CD1c-positive myeloid dendritic cell (primary cell): ENCODE results near the gene MTAP.
"Not testable (repeated sequence)": the region's sequence is repeated elsewhere in the genome, so short reads cannot be mapped to it uniquely, and the experiment has no call there.

Source experiments
- DNase-seq: peaks from one replicate; pipeline ENCODE4 v3.0.0-alpha.2; 2016; ENCODE audit errors: extremely low spot score

The MTAP gene

DNA sequence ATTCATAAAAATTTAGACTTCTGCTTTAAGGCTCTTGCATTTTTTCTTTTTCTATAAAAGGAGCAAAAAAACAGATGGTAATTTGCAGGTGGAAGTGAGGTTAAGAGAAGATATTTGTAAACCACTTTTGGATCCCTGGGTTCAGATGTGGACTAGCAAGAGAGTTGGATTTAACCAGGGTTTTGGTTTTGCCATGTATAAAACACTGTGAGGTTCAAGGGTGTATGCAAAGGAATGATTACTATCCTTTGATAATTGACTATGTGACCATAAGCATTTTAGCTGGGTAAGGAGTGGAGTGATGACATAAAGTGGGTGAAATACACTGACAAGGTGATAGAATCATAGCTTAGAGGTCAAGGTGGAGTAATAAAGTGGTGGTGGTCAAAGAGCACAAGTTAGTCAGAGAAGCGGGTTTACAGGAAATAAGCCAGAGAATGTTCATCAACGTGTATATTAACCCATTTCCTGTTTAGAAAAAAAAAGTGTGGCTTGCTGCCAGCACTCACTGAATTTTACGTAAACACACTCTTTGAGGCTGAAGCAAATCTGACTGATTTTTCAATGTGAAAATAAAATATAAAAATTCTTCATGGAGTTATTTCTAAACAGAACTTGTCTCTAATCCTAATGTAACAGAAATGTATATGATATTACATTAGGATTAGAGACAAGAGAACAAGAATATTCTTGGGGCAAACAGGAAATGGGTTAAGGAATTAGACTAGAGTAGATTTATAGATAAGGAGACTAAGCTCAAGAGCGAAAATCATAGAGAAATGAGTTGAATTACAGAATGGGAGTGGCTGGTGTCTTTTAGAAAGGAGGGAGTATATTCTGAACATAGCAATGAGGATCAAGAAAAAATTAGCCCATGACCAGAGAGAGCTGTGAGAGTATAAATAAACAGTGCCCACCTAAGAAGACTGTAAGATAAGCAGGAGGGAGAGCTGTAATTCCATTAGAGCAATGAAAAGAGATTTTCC lies 117.2 kb downstream of the MTAP start:
- peak; percentile 35 for DNase-seq

DNA sequence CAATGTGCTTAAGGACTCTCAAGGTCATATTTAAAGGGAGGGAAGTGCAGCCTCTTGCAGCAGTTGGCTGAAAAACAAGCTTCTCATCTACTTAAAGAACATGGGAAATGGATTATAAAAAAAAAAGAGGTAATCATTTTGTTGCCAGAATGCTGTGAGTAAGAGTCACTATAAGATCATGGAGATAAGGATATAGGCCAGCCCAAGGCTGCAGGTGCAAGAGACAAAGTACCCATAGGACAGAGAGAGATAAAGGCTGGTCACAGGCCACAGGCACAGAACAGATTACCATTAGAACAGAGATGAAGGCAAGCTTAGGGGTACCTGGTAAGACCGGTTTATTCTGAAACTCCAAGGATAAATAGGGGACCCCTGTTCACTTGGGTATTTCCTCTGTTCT lies 121.3 kb downstream of the MTAP start:
- no peak for DNase-seq

DNA sequence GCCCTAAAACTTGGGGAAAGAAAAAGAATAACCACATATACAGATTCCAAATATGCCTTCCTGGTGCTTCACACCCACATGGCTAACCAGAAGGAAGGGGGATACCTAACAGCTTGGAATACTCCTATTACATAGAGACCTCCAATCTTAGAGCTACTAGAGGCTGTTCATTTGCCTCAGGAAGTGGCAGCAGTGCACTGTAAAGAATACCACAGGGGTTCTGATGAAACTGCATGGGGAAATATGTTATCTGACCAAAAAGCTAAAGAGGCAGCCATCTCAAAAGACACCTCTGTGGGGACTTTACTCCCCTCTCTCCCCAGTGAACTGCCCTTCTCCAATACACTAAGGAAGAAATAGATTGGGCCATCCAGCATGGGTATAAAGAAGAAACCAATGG lies 125.3 kb downstream of the MTAP start:
- no peak for DNase-seq

DNA sequence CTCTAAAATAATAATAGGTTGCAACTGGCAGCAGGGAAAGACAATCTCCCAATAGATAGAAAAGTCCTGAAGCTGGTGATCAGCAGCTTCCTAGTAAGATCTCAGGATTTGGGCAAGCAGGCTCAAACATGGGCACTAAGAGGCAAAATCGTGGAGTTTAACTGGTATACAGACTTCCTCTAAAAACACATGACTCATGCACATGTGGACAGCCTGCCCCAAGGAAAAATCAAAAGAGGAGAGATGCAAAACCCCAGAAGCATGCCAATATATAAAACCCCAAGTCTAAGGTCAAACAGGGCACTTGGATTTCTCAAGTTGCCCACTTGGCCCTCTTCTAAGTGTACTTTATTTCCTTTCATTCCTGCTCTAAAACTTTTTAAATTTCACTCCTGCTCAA lies 129.0 kb downstream of the MTAP start:
- no peak for DNase-seq

DNA sequence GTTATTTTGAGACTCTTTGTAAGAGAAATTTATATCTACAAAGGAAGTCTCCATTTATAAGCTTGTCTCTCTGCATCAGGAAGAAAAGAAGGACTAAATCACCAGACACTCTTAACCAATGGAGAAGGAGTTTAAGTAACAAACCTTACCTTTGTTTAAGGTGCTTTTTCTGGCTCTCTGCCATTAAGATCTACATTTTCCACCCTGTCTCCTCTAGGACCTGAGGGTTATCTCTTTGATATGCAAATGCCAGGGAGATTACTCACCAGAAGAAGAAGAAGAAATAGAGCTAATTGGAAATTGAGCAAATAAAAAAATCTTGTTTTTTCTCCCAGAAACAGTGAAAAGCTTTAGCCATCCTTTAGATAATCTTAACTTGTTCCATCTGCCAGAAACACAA lies 130.8 kb downstream of the MTAP start:
- no peak for DNase-seq

DNA sequence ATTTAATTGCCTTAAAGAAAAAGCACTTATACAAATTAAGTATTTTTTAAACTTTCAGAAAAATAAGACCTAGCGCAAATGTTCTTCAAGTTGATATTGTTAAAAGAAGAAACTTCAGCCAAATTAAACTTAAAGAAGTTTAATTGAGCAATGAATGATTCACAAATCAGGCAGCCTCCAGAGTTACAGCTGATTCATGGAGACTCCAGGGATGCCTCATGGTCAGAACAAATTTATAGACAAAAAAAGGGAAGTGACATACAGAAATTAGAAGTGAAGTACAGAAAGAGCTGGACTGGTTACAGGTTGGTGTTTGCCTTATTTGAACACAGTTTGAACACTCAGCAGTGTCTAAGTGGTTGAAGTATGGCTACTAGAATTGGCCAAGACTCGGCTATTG lies 131.4 kb downstream of the MTAP start:
- DNase-seq = peak; percentile 9

DNA sequence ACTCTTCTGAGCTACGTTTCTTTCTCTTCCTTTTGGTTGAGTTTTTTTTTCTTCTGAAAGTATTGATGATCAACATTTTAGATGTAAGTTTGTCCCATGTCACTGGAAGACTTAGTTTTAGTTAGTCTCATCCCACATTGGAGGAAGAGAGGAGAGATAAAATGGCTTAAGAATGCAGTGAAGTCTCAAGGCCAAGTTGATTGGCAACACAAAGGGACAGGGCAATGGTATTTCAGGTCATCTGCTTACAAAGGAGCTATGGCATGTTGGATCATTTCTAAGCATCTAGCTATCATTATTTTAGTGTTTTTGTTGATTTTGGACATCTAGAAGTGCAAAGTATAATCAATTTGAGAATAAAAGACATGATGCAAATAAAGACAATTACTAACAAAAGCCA lies 133.2 kb downstream of the MTAP start:
- no peak for DNase-seq

DNA sequence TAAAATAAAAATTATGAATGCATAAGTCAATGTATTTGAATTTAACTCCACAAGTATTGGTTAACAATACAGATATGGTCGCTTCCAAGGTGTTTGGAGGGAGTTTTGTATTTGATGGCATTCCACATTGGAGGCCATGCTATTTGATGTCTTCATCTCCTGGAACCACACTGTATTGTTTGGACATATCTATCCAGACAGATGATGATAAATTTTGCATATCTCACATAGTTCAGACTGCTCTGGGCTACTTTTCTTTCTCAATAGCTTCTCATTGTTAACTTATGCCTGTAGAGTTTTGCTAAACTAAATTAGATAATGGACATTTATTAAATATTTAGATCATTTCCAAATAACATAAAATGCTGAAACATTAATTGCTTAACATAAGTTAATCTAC lies 133.7 kb downstream of the MTAP start:
- DNase-seq = no peak

DNA sequence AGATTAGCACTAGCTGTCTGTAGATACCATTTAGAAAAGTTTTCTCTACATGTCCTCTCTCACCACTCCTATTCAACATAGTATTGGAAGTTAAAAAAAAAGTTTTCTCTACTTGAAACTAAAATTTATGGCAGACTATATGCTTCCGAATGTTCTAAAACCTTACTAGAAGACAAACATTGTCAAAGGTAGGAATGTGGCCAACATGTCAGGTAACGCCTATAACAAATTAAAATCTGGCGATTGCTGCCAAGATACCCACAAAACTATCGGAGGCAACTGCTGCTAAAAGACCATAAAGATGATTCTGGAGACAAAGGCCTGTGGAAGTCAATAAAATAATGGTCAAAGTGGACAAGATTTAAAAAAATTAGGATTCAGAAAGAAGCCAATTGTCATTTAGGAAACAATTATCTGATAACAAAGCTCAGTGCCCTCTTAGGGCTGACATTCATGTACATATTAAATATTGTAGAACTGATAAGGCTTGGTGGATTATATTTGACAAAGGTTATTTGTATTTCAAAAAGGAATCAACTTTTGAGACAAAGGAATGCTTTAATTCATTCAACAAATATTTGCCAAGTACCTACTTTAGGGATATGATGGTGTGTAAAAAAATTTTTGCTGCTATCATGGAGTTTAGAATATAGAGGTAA lies 139.0 kb downstream of the MTAP start:
- DNase-seq = no peak

DNA sequence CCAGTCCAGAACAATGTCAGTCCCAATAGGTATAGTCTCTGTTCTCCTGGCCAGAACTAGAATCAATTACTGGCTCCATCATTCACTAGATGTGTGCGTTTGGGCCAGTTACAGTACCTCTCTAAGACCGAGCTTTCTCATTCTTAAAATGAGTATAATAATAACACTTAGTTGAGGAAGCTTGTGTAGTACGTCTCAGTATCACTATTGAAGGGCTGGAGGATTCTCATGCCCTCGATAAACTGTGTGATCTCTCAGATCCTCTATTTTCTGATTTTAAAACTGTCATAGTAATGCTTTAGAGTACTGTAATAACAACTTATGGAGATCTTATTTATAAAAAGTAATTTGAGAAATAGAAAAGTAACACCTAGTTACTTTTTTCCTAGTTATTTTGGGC lies 141.0 kb downstream of the MTAP start:
- DNase-seq = no peak

DNA sequence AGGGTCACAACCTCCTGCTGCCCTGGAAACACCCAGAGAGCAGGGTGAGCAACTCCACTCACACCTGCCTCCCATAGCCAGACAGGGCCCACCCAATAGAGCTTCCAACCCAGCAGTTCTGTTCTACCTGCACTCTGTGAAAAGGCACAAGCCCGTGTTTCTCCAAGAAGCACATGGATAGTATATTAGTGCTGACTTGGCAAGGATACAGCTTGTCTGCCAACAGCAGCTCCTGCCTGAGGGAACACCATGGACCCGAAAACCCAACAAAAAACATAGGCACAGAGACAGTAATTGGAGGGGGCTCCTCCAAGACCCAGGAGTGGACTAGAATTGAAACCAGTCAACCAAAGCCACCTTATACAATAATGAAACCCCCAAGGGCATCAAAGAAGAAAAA lies 143.2 kb downstream of the MTAP start:
- no peak for DNase-seq

DNA sequence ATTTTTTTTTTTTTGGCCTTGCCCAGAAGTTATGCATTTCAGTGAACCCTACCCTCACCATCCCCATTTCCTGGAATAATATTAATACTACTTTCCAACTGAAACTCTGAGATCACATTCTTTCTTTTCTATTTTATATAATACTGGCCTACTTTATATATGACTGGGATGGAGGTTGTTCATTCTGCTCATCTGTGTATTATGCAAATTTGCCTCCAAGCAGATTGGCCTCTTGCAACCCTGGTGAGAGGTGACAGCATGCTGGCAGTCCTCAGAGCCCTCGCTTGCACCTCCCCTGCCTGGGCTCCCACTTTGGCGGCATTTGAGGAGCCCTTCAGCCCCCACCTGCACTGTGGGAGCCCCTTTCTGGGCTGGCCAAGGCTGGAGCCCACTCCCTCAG lies 156.4 kb downstream of the MTAP start:
- DNase-seq = no peak

DNA sequence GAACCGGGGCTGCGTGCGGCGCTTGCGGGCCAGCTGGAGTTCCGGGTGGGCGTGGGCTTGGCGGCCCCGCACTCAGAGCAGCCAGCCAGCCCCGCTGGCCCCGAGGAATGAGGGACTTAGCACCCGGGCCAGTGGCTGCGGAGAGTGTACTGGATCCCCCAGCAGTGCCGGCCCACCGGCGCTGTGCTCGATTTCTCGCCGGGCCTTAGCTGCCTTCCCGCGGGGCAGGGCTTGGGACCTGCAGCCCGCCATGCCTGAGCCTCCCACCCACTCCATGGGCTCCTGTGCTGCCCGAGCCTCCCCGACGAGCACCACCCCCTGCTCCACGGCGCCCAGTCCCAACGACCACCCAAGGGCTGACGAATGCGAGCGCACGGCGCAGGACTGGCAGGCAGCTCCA lies 156.8 kb downstream of the MTAP start:
- DNase-seq = not testable (repeated sequence)

DNA sequence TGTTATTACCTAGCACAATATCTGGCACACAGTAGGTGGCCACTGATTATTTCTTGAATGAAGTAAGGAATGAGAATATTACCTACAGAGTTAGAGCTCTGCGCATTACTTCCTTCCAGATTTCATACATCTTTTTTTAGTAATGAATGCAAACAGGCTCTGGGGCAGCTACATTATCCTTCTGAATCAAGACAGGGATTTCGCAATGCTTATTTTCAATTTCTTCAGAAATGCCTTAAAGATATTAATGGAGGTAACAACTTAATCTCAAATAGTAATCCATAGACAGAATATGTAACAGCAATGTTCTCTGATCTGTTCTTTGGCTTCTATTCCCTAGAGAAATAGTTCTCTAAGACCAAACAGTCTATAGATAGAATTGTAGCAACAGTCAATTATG lies 159.1 kb downstream of the MTAP start:
- no peak for DNase-seq

DNA sequence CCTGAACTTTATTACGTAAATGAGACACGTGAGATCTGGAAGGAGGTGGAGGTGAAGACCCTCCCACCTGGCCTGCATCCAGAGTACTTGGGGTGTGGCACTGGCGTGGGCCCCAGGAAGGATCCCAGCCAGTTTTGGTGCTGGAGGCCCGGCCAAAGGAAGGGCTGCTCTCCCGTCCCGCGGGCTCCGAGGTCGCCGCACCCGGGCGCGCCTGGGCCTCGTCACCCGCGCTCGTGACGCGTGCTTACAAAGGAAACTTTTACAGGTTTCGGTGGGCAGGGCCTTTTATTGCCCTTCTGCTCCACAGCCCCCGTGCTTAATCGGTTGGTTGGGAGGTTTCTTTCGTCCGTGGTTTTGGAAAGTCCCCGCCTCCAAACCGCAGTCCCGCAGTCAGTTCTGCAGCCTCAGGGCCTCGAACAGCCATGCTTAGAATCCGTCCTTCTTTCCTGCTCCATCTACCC lies 162.5 kb downstream of the MTAP start:
- peak; percentile 60 for DNase-seq

DNA sequence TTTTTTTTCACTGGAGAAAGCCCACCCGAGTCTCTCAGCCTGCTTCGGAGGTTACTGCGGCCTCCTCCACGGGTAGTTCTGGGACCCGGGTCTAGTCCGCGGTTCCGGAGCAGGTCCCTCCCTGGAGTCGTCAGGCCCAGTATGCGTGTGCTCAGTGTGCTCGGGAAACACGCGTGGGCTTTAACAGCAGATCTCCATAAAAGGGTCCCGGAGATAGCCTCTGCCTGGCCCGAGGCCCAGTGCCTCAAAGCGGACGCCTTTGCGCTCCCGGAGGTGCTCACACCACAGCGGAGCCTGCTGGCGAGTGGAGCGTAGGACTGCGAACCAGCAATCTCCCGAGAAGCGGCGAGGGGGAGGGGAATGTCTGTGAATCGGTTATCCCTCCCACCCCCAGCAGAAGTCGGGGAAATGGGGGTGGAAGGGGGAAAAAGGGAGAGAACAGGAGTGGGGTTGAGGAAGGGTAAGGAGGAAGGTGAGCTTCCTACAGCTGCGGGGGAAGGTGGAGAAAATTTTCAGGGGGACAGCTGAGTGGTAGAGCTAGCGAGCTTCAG lies 163.0 kb downstream of the MTAP start:
- DNase-seq = peak; percentile 45

DNA sequence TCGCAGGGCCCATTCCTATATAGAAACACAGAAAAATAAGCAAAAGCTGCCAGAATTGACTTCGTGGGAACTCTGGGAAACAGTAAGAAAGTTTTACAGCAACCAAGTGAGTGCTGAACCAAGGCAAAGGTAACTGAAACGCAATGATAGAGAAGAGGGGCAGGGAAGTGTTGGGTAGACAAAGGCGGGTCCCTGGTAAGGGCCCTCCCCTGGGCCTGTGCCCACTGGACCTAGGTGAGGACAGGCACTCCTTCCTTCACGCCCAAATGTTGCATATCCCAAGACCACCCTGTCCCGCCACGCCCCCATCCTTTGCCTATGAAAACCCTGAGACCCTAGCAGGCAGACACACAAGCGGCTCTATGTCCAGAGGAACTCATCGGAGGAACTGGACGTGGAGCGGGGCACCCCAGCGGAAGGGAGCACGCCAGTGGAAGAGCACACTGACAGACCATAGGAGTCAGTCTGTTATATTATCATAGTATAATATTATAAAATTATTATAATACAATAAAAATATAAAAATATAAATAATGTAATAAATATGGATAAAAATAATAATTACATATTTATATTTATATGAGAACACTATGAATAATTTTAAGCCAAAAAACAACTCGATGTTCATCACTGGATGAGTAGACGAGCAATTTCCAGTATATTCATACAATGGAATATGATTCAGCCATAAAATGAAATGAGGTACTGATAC lies 163.9 kb downstream of the MTAP start:
- DNase-seq = no peak

DNA sequence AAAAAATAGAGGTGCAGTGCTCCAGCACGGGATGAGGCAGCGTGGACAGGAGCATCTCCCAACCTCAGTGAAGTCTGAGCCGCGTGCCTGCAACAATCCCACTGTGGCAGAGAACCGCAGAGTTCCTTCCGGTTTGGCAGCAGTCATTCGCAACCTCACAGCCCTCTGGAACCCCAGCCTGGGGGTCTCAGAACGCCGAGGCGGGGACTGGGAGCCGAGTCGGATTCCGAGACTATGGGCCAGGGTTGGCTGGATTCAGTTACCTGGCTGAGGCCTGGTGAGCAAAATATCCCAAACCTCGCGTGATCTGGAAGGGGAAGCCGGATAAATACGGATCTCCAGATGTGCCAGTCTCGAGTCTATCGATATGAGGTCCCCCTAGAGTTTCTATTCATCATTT lies 164.7 kb downstream of the MTAP start:
- no peak for DNase-seq

DNA sequence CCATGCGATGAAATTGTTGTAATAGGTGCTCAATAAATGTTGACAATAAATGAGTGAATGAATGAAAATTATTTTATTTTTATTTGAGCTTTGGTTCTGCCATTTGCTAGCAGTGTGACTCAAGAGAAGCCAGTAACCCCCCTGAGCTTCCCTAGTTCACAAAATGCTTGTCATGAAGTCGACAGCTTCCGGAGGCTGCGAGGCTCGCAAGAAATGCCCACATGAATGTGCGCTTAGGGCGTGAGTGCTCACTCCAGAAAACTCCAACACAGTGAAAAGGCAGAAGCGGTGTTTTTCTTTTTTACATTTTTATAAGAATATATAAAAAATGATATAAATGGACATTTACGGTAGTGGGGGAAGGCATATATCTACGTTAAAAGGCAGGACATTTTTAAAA lies 165.3 kb downstream of the MTAP start:
- no peak for DNase-seq

DNA sequence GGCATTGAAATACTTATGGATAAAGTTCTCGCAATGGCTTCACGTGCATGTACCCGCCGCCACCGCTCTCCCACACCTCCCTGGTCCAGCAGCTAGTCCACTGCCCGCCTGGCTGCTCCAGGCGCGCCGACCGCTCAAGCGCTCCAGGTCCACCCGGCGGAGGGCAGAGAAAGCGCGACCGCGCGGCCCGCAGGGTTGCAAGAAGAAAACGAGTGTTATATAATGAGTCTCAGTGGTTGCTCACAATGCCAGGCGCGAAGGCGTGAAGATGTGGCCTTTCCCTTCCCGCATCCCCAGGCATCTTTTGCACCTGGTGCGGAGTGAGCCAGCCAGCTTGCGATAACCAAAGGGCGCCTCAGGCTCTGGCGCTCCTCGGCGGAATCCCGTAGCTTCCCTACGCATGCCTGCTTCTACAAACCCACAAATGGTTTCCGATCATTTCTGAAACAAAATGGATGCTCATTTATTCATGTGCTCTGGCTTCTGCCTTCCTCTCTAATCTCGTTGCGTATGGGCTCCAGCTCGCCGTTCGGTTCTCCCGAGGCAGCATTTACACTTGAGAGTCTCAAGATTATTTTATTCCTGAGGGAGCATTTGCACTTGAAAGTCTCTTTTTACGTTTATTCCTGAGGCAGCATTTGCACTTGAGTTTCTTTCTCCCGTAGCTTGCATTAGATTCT lies 166.0 kb downstream of the MTAP start:
- DNase-seq = no peak
